Stomach (tissue), 4 donors: ENCODE data around the gene PSMB4.

Source experiments
- CTCF ChIP-seq, 7 experiments: fragments of 450-650 bp in 4 of 7; fragments of 200-600 bp in 3 of 7; sonication (generic) in 3 of 7; IDR thresholded peaks; one replicate each; pipeline ENCODE4 v1.5.1; 2016 to 2019; ENCODE audit warnings: antibody characterized with exemption in 7 of 7, control low read depth in 2 of 7, mild to moderate bottlenecking in 1 of 7
- POLR2A ChIP-seq, 4 donors: fragments of 450-650 bp; IDR thresholded peaks; one replicate each; pipeline ENCODE4 v1.6.1; 2016; ENCODE audit warnings: antibody characterized with exemption in 4 of 4, control low read depth in 2 of 4, mild to moderate bottlenecking in 1 of 4, moderate library complexity in 1 of 4
- POLR2AphosphoS5 ChIP-seq, 3 donors: sonication (generic); formaldehyde crosslinking; IDR thresholded peaks; one replicate each; pipeline ENCODE4 v1.6.1; 2016; ENCODE audit warnings: antibody characterized with exemption in 3 of 3

GRCh38 chr1:151372058-151372934 lies 27.1 kb upstream of the PSMB4 start, which contains the start of gene SELENBP1:
- TF ChIP-seq POLR2A (IDR thresholded peaks at IDR 0.05): peak in 2 of 4 donors; percentile 48 to 88
- TF ChIP-seq POLR2AphosphoS5 (IDR thresholded peaks at IDR 0.05): peak; percentile 28 to 98 (median 97)
- no peak for TF ChIP-seq CTCF (IDR thresholded peaks at IDR 0.05)
